Right lobe of liver (tissue), 6 donors: ENCODE measurements around the gene KRT81. TPM values are rescaled to one million over a fixed set of nuclear protein-coding genes. Genes with fewer than 3 reads are reported as not detected.

Experiments used
- ATAC-seq, 4 donors: fragments of 200-7000 bp; cut with Tn5 transposase; one replicate each; pipeline ENCODE4 v1.9.1; 2020; ENCODE audit warnings: mild to moderate bottlenecking in 4 of 4, moderate library complexity in 4 of 4
- DNase-seq, 3 donors: peaks; one replicate each; pipeline ENCODE4 v3.0.0-alpha.2; 2020
- H3K27ac ChIP-seq, 3 donors: fragments of 200-600 bp; one replicate each; pipeline ENCODE4 v1.8.0; 2022
- H3K27me3 ChIP-seq, 2 donors: fragments of 200-600 bp; one replicate each; pipeline ENCODE4 v1.8.0; 2022
- H3K36me3 ChIP-seq, 4 donors: fragments of 200-600 bp; sonication (generic) in 1 of 4; one replicate each; pipeline versions ENCODE4 v1.5.1 to v1.8.0; 2017 to 2022; ENCODE audit warnings: control low read depth in 1 of 4
- H3K4me1 ChIP-seq, 4 donors: fragments of 200-600 bp; sonication (generic) in 1 of 4; one replicate each; pipeline versions ENCODE4 v1.5.1 to v1.8.0; 2017 to 2022; ENCODE audit warnings: control low read depth in 1 of 4
- H3K4me3 ChIP-seq, 3 donors: fragments of 200-600 bp; one replicate each; pipeline ENCODE4 v1.8.0; 2022
- H3K9me3 ChIP-seq, 4 donors: fragments of 200-600 bp; sonication (generic) in 1 of 4; one replicate each; pipeline versions ENCODE4 v1.5.1 to v1.8.0; 2017 to 2022; ENCODE audit warnings: control low read depth in 1 of 4
- POLR2A ChIP-seq: fragments of 450-650 bp; IDR thresholded peaks from one replicate; pipeline ENCODE4 v1.6.1; 2017; ENCODE audit warnings: antibody characterized with exemption, mild to moderate bottlenecking
- WGBS: methylation state at CpG from one replicate; pipeline ENCODE4 v1.1.6; 2018; ENCODE audit warnings: low coverage, low lambda C conversion rate; ENCODE audit not compliant: insufficient coverage; ENCODE audit errors: missing lambda C conversion rate; 5-methylcytosine and 5-hydroxymethylcytosine counted together
- intact Hi-C, 2 donors: fragments of 100-400 bp; cut with DNase I; formaldehyde crosslinking; loops; one replicate each; pipeline versions ENCODE4 v1.11.2 to v1.14.1; 2022
- total RNA-seq, 6 experiments: library from RNA; depleted of rRNA in 2 of 6; stranded (reverse); fragments of >200 nt in 2 of 6; fragmentation: NEBNext Ultra II Directional in 3 of 6; extraction: Animal tissue kit (Norgen Biotek cat#: 25700) in 3 of 6; gene quantifications; one replicate each; pipeline versions ENCODE4 v1.1.0 to v1.2.4, GENCODE V29; 2016 to 2023
- TF ChIP-seq, protein P1 (sequence below), 4 donors: fragments of 200-600 bp in 3 of 4; fragments of 450-650 bp in 1 of 4; IDR thresholded peaks; one replicate each; pipeline versions ENCODE4 v1.5.1 to v1.8.0; 2016 to 2022; ENCODE audit warnings: antibody characterized with exemption in 4 of 4, mild to moderate bottlenecking in 2 of 4
- donor health status: DM: no; HTN: yes; CAD: no.
- donor health status: DM: no; HTN: no; CAD: no.
- donor health status: DM: no; HTN: no; CAD: no.
- donor health status: DM: no; HTN: yes; CAD: no.
- donor health status: DM: no; HTN: yes; CAD: no.

The KRT81 gene
- total RNA-seq, 6 experiments from 2014 or later = 0.13 TPM; not detected in 5

DNA sequence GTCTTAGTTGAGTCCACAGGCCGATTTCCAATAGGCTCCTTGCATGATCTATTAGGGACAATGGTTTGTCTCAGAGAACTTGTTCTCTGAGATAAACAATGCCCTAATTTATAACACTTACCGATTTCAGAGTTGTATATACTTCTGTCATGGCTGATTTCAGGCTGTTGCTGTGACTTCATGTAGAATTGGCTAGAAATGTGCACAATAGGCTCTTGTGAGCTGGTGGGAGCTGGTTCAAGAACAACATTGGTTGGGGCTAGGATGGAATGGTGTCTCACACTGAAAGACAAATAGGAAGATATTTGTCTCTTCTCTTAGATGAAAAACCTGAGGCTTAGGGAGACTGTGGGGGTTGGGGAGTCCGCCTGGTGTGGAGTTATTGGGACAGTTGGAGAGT, 23.6 kb downstream of the KRT81 start:
- Histone ChIP-seq H3K27ac (no peak overlapping the region), H3K4me3 (no peak overlapping the region), H3K9me3 (no peaks in the 10 kb centered on the region), H3K4me1 (no peaks in the 10 kb centered on the region), H3K27me3 (no peaks in the 10 kb centered on the region), H3K36me3 (no peaks in the 10 kb centered on the region)
- ATAC-seq (no peak), DNase-seq (peak in 1 of 3 donors; percentile 2)
- TF ChIP-seq, protein P1, sequence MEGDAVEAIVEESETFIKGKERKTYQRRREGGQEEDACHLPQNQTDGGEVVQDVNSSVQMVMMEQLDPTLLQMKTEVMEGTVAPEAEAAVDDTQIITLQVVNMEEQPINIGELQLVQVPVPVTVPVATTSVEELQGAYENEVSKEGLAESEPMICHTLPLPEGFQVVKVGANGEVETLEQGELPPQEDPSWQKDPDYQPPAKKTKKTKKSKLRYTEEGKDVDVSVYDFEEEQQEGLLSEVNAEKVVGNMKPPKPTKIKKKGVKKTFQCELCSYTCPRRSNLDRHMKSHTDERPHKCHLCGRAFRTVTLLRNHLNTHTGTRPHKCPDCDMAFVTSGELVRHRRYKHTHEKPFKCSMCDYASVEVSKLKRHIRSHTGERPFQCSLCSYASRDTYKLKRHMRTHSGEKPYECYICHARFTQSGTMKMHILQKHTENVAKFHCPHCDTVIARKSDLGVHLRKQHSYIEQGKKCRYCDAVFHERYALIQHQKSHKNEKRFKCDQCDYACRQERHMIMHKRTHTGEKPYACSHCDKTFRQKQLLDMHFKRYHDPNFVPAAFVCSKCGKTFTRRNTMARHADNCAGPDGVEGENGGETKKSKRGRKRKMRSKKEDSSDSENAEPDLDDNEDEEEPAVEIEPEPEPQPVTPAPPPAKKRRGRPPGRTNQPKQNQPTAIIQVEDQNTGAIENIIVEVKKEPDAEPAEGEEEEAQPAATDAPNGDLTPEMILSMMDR (IDR thresholded peaks at IDR 0.05) = no peak
- no peak for TF ChIP-seq POLR2A
- 78% methylated on average over 3 of the region's 3 CpGs for WGBS
- intact Hi-C loops = no loop called here

DNA sequence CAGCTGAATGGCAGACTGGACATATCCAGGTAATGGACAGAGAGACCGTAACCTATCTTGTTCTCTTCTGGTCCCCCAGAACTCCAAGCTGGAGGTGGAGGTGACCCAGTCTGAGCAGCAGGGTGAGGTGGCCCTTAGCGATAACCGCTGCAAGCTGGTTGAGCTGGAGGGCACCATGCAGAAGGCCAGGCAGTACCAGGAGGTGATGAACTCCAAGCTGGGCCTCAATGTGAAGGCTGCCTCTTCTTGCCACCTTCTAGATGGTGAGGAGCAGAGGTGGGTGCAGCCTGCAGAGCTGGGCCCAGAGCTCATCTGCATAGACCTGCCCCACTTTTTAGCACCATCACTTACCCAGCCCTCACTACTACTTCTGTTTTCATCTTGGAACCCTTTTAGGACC, 24.1 kb downstream of the KRT81 start:
- intact Hi-C loops = no loop called here
- Histone ChIP-seq H3K27ac (no peak overlapping the region), H3K4me3 (no peak overlapping the region), H3K4me1 (no peaks in the 10 kb centered on the region), H3K9me3 (no peaks in the 10 kb centered on the region), H3K27me3 (no peaks in the 10 kb centered on the region), H3K36me3 (no peaks in the 10 kb centered on the region)
- DNase-seq (no peak), ATAC-seq (no peak)
- TF ChIP-seq, protein P1 (IDR thresholded peaks at IDR 0.05) = no peak
- no peak for TF ChIP-seq POLR2A
- WGBS = 100% methylated on average over 2 of the region's 3 CpGs

DNA sequence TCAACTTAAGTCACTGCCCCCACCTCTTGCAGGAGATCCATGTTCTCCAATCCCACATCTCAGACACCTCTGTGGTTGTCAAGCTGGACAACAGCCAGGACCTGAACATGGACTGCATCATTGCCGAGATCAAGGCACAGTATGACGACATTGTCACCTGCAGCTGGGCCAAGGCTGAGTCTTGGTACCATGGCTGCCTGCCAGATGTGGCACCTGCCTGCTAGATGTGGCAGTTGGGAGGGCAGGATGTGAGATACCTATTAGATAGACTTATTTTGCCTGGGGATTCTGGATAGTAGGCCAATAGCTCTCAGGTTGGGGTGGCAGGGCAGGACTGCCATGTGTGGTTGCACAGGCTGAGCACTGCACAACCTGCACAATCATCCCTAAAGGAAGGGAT, 24.8 kb downstream of the KRT81 start:
- WGBS = 79% methylated on average over 2 of the region's 2 CpGs
- Histone ChIP-seq H3K9me3 (no peaks in the 10 kb centered on the region), H3K27ac (no peak overlapping the region), H3K36me3 (no peaks in the 10 kb centered on the region), H3K4me1 (no peaks in the 10 kb centered on the region), H3K4me3 (no peak overlapping the region), H3K27me3 (no peaks in the 10 kb centered on the region)
- ATAC-seq = no peak
- DNase-seq = no peak
- no peak for TF ChIP-seq POLR2A
- TF ChIP-seq, protein P1 (IDR thresholded peaks at IDR 0.05) = no peak
- intact Hi-C loops = no loop called here

DNA sequence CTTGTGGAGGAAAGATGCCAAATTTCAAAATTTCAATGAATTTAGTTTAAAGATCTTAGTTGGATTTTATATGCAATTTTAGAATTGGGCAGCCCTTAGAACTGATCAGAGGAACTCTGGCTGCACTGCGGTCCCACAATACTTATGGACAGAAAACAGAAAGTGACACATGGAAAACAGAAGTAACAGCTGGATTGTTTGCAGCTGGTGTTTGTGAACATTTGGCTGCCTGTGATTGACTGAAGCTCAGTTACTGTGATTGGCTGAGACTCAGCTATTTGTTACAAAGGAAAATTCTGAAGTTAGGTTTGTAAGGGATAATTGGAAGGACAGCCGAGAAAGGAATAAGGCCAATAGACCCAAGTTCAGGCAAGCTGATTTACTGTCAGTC, 26.9 kb downstream of the KRT81 start:
- no peak for DNase-seq
- H3K9me3 ChIP-seq = no peaks in the 10 kb centered on the region
- TF ChIP-seq POLR2A = no peak
- TF ChIP-seq, protein P1 (IDR thresholded peaks at IDR 0.05) = no peak
- no peak overlapping the region for H3K4me3 ChIP-seq
- no peaks in the 10 kb centered on the region for H3K27me3 ChIP-seq
- WGBS = 70% methylated on average over 2 of the region's 2 CpGs
- intact Hi-C loops = no loop called here
- H3K4me1 ChIP-seq = no peaks in the 10 kb centered on the region
- no peaks in the 10 kb centered on the region for H3K36me3 ChIP-seq
- no peak for ATAC-seq
- no peak overlapping the region for H3K27ac ChIP-seq
